ENCODE results near the gene CORO2B. TPM values are rescaled to one million over a fixed set of nuclear protein-coding genes. Genes with fewer than 3 reads are reported as not detected.

The CORO2B gene
- total and polyA plus RNA-seq, 9 donors = 7.5 to 61.0 (median 18.0) TPM

DNA sequence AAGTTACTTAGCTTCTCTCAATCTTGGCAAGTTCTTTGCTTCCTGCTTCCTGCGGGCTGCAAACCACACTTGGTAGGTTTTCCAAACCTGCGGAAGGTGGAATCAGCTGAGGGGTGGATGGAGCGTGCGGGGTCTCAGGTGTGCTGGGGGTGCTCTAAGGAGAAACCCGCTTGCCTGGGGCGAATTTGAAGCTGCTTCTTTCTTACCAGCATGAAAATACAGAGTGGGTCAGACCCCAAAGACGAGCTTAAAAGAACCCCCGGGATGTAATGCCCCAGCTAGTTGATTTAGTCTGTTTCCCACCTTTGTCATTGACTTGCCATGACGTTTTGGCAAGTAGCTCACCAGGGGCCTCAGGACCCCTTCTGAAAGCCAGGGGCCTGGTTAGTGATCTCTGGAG lies 28.8 kb upstream of the CORO2B start:
- H3K27me3 ChIP-seq = no peaks in the 10 kb centered on the region
- no peak overlapping the region for H3K4me3 ChIP-seq
- DNase-seq = no peak
- WGBS, 3 donors = 79 to 82% (median 80%) methylated on average over 9 of the region's 9 CpGs
- no peaks in the 10 kb centered on the region for H3K4me1 ChIP-seq (ENCODE audit: insufficient read depth)
- intact Hi-C loops (cut with DNase I) = loop anchor here in 3 of 4 donors (2.0 to 10.0 kb wide), 6 partner anchors 243 to 327 kb away; no protein-coding TSS in a partner anchor
- no peak overlapping the region for H3K27ac ChIP-seq
- H3K9me3 ChIP-seq = no peaks in the 10 kb centered on the region
- H3K36me3 ChIP-seq = no peaks in the 10 kb centered on the region
- TF ChIP-seq EP300 (IDR thresholded peaks at IDR 0.05) (no peak), POLR2A (IDR thresholded peaks at IDR 0.05) (no peak)
- TF ChIP-seq, protein P1, sequence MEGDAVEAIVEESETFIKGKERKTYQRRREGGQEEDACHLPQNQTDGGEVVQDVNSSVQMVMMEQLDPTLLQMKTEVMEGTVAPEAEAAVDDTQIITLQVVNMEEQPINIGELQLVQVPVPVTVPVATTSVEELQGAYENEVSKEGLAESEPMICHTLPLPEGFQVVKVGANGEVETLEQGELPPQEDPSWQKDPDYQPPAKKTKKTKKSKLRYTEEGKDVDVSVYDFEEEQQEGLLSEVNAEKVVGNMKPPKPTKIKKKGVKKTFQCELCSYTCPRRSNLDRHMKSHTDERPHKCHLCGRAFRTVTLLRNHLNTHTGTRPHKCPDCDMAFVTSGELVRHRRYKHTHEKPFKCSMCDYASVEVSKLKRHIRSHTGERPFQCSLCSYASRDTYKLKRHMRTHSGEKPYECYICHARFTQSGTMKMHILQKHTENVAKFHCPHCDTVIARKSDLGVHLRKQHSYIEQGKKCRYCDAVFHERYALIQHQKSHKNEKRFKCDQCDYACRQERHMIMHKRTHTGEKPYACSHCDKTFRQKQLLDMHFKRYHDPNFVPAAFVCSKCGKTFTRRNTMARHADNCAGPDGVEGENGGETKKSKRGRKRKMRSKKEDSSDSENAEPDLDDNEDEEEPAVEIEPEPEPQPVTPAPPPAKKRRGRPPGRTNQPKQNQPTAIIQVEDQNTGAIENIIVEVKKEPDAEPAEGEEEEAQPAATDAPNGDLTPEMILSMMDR (IDR thresholded peaks at IDR 0.05) = no peak

- 43 to 48% (median 47%) methylated on average over 19 to 20 of the region's 20 CpGs for WGBS, 3 donors
- no peaks in the 10 kb centered on the region for H3K4me1 ChIP-seq (ENCODE audit: insufficient read depth)
- no peak overlapping the region for H3K27ac ChIP-seq
- H3K4me3 ChIP-seq = no peak overlapping the region
- no peaks in the 10 kb centered on the region for H3K9me3 ChIP-seq
- no peaks in the 10 kb centered on the region for H3K27me3 ChIP-seq
- peak; percentile 73 to 86 (median 84) for DNase-seq
- H3K36me3 ChIP-seq = no peaks in the 10 kb centered on the region
- intact Hi-C loops (cut with DNase I) = loop anchor here in 3 of 4 donors (2.0 to 10.0 kb wide), 6 partner anchors 243 to 327 kb away; no protein-coding TSS in a partner anchor
- TF ChIP-seq POLR2A (IDR thresholded peaks at IDR 0.05) (peak; percentile 7), EP300 (IDR thresholded peaks at IDR 0.05) (no peak)
- TF ChIP-seq, protein P1 (IDR thresholded peaks at IDR 0.05) = peak; percentile 84 to 88 (median 87)
These were observed 28.1 kb upstream of the CORO2B start for GRCh38 chr15:68550498-68551295.

- no peak for DNase-seq
These were observed 27.5 kb upstream of the CORO2B start for GRCh38 chr15:68551296-68551635.

GRCh38 chr15:68552344-68552743 lies 26.4 kb upstream of the CORO2B start:
- intact Hi-C loops (cut with DNase I) = loop anchor here in 3 of 4 donors (5.0 to 10.0 kb wide), 5 partner anchors 245 to 325 kb away; no protein-coding TSS in a partner anchor
- 56 to 74% (median 56%) methylated on average over 6 of the region's 6 CpGs for WGBS, 3 donors
- H3K4me3 ChIP-seq = no peak overlapping the region

More at GRCh38 chr15:68551296-68551635, 27.5 kb upstream of the CORO2B start:
- H3K36me3 ChIP-seq = no peaks in the 10 kb centered on the region
- no peaks in the 10 kb centered on the region for H3K4me1 ChIP-seq (ENCODE audit: insufficient read depth)
- WGBS, 3 donors = 78 to 96% (median 83%) methylated on average over 5 of the region's 5 CpGs
- no peak overlapping the region for H3K4me3 ChIP-seq
- intact Hi-C loops (cut with DNase I) = loop anchor here in 3 of 4 donors (2.0 to 10.0 kb wide), 6 partner anchors 244 to 326 kb away; no protein-coding TSS in a partner anchor
- no peaks in the 10 kb centered on the region for H3K27me3 ChIP-seq
- H3K9me3 ChIP-seq = no peaks in the 10 kb centered on the region
- no peak overlapping the region for H3K27ac ChIP-seq
- TF ChIP-seq, protein P1 (IDR thresholded peaks at IDR 0.05) = no peak
- TF ChIP-seq POLR2A (IDR thresholded peaks at IDR 0.05) (no peak), EP300 (IDR thresholded peaks at IDR 0.05) (no peak)

More at GRCh38 chr15:68552344-68552743, 26.4 kb upstream of the CORO2B start:
- no peaks in the 10 kb centered on the region for H3K36me3 ChIP-seq
- no peaks in the 10 kb centered on the region for H3K9me3 ChIP-seq
- DNase-seq = no peak
- H3K4me1 ChIP-seq (ENCODE audit: insufficient read depth) = peaks cover 5% of the 10 kb centered on the region
- no peaks in the 10 kb centered on the region for H3K27me3 ChIP-seq
- H3K27ac ChIP-seq = no peak overlapping the region
- TF ChIP-seq, protein P1 (IDR thresholded peaks at IDR 0.05) = no peak
- TF ChIP-seq EP300 (IDR thresholded peaks at IDR 0.05) (no peak), POLR2A (IDR thresholded peaks at IDR 0.05) (no peak)

All from ovary (tissue), 9 donors.